Esophagus squamous epithelium (tissue), 4 donors: ENCODE measurements around the gene TAGLN.

Source experiments
- CTCF ChIP-seq, 6 experiments: fragments of 450-650 bp in 4 of 6; fragments of 200-600 bp in 2 of 6; sonication (generic) in 2 of 6; IDR thresholded peaks; one replicate each; pipeline ENCODE4 v1.5.1; 2016 to 2019; ENCODE audit warnings: antibody characterized with exemption in 6 of 6, mild to moderate bottlenecking in 4 of 6, moderate library complexity in 4 of 6
- POLR2A ChIP-seq, 4 donors: fragments of 450-650 bp; IDR thresholded peaks; one replicate each; pipeline ENCODE4 v1.6.1; 2017; ENCODE audit warnings: antibody characterized with exemption in 4 of 4, mild to moderate bottlenecking in 4 of 4, moderate library complexity in 3 of 4

GRCh38 chr11:117170210-117170609, 29.0 kb upstream of the TAGLN start:
- TF ChIP-seq CTCF (IDR thresholded peaks at IDR 0.05), result no peak
- TF ChIP-seq POLR2A (IDR thresholded peaks at IDR 0.05), result no peak
